Stimulated activated CD8-positive, alpha-beta memory T cell treated with anti-CD3 and anti-CD28 coated beads, Interleukin-4, amount 100 ng/mL, for 48 hours (primary cell): Measurements from ENCODE around the gene HEMK1.

Source experiments
- DNase-seq: peaks from one replicate; pipeline ENCODE4 v3.0.0-alpha.2; 2020

Gene HEMK1

DNA sequence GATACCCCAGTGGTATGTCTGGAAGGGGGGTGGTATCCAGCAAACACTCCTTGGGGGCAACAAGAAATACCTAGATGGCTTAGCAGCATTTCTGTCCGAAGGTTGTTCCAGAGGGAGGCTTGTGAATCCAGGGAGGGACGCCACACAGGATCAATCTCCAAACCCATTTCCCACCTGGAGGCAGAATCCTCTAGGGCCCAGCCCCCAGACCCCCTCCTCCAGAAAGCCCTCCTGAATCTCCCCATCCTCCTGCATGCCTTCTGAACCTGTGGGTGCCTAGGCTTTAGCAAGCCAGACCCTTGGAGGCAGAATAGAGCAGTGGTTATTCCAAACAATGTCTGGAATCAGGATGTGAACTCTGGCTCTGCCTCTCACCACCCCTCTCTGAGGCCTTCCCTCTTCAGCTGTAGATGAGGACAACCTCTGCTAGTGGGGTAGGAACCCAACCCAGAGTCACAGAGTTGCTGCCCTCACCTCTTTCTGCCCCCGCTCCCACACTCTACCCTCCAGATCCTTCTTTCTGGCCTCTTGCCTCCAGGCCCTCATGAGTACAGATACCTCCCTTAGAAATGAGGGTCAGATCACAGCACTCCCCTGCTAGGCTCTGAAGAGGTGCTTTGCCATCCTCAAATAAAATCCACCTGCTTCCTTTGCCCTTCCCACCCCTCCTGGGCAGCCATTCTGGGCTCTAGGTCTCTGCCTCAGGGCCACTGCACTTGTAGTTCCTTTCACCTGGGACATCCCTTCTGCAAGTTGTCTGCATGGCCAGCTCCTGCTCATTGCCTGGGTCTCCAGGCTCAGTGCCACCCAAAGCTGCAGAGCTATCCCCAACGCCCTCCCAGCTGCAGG is 34.2 kb downstream of the HEMK1 start:
- peak; percentile 65 for DNase-seq

DNA sequence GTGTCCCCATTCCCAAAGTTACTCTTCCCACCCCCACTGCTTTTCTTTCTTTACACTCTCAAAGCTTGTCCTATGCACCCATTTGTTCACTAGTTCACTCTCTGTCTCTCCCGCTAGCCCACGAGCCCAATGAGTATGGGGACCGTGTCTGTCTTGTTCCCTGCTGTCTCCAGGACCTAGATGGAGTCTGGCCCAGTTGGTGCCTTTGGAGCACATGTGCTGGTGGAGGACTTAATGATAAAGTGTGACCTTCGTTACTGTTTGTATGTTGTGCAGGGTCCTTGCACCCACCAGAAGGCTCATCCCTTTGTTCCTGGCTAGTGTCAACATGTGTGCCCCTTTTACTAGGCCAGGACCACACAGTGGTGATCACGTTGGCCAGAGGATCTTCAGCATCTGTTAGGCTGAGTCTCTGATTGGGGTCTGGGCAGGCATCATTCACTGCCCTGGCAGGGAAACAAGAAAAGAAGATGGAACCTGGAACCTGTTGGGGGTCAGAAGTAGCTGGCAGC is 34.8 kb downstream of the HEMK1 start:
- DNase-seq: peak; percentile 56

DNA sequence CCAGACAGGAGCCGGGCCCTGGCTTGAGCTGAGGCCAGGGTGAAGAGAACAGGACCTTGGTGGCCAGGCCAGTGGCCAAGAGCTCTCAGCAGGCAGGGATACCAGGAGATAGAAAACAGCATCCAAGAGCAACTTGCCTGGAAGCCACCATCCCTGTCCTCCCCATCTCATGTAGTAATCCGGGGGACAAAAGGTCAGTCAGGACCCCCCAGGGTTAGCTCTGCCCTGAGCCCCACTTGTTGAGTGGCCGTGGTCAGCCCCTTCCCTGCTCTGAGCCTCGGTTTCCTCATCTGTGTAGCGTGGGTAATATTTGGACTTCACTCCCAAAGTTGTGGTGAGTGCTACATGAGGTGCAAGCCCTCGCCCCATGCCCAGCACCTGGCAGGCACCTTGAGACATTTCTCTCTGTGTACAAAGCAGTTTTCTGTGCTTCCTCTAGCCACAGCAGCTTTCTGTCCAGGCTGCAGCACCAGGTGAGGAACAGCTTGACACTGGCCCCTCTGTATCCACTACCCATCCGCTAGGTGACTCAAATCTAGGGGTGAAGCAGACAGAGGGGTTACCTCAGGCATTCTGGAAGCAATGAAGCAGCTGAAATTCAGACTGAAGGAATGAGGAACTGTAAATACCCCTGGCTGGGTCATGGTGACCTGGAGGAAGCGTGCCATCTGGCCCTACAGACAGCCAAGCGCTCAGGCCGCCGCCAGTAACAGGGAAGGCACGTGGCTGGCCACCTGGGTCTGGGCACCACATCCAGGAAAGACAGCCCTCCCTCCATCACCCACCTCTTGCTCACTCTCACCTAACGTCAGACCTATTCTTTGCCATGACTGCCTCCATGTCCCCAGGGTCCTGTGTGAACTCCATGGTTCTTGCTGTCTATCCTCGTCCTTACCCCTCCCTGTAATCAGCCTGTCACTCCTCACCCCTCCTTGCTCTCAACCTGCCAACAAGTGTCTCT is 35.6 kb downstream of the HEMK1 start:
- peak; percentile 62 for DNase-seq

DNA sequence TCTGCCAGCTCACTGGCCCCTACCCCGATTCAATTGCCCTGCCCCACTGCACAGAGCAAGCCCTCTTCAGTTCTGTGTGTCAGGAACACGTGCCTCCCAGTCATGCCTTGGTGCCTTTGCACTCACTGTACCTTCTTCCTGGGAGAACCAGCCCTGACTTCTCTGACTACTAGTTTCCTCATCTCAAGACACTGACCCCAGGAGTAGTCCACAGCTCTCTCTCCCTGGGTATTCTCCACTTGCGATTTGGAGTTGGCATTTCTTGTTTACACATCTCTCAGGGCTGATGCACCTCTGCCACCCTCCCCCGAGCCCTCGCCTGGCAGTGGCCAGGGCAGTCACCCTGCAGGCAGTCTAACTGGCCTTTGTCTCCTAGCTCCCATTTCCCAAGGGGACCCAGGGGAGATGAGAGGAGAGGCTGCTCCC is 36.6 kb downstream of the HEMK1 start:
- DNase-seq: peak; percentile 58

DNA sequence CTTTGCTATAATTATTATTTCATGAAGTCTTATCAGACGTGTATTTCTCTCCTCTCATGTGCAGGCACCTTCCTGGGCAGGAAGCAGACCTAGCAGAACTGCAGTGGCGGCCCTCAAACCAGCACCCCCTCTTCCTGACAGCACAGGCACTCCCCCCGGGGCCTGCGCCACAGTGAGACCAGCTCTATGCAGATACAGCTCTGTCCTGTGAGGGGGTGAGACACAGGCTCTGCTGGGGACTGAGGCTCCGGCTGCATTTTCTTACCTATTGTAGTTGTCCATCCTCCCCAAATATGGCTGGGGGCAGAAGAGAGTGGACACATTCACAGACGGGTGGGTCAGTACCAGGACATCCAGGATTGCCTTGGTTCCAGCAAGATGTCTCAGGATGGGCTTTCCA is 37.3 kb downstream of the HEMK1 start:
- peak; percentile 65 for DNase-seq

DNA sequence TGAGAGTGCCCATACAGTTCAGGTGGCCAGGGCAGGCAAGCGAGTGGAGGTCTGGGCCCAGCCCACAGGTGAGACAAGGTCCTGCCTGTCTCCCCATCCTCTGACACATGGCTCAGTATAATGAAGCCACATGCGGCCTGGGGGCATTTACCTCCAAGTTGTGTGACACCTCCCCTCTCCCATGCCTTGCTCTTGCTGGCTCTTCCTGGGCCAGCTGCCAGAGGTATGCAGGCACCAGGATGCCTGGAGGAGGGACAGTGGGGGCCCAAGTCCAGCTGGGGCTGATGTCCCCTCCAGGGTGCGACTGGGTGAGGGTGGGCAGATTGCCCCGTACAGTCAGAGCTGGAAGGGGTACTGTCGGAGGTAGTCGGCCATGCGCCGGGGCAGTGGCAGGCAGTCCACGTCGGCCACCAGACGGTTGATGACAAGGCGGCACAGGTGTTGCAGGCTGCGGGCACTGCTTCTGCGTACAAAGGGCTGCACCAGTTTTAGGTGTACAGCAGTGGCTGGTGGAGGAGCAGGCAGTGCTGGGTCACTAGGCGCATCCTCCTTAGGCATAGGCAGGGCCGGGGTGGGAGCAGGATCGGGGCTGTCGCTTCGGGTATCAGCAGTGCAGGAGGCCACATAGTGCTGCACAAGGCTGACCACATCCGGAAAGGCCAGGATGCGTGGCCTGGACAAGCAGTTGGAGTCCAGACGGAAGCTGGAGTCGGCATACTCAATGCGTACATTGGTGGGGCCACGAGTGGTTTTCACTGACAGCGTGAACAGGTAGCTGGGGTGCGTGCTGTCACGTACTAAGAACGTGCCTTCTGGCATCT is 38.2 kb downstream of the HEMK1 start:
- DNase-seq: peak; percentile 69

DNA sequence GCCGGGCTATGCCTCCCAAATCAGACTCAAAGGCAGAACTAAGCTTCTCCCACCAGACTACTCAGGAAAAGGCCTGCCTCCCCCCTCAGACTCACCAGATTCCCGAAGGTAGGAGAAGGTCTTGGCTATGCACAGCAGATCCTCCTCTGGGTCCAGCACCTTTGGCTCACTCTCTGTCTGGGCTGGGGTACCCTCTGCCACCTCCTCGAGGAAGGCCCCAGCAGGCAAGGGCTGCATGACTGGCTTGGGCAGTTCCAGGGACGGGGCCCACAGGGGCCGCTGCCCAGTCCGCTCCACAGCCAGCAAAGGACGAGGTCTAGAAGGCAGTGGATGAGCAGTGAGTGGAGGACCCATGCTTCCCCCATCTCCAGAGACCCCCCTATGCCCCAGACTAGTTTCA is 39.0 kb downstream of the HEMK1 start:
- DNase-seq: peak; percentile 54

DNA sequence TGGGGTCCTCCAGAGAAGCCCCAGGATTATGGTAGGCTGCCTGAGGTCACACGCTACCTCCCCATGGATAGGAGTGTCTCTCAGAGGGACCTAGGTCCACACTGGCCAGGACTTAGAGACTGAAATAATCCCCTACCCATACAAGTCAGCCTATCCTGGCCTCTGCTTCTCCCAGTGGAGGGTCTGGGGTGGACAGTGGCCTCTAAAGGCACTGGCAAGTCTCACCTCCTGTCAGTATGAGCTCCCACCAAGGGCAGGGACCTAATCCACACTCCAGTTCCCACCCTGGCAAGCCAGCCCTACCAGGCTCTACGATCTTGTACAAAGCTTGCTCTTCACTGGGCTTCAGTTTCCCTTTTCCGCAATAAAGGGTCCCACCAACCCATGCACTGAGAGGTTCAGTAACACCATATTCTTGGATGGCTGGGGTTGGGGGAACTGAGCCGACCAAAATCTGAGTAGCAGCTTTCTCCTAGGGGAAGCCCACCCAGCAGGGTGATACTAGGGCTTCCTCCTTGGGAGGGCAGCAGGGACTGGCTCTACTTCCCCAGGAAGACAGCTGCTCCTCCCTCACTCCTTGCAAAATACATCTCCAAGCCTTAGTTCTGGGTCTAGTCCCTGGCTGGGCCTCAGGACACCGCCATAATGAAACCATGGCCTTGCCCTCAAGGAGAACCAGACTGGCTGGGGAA is 39.9 kb downstream of the HEMK1 start:
- DNase-seq: peak; percentile 50

DNA sequence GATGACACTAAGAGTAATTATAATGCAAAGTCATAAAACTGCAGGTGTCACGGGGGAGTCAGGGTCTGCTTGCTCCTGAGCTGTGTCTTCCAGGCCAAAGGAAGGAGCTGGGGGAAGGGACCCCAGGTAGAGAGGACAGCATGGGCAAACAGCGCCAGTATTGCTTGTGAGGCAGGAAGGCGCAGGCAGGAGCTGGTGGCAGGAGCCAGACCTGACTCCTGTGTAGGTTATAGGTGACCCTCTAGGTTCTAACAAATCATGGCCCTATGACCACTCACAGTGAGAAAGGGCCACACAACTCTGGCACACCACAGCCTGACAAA is 40.4 kb downstream of the HEMK1 start:
- DNase-seq: peak; percentile 51

DNA sequence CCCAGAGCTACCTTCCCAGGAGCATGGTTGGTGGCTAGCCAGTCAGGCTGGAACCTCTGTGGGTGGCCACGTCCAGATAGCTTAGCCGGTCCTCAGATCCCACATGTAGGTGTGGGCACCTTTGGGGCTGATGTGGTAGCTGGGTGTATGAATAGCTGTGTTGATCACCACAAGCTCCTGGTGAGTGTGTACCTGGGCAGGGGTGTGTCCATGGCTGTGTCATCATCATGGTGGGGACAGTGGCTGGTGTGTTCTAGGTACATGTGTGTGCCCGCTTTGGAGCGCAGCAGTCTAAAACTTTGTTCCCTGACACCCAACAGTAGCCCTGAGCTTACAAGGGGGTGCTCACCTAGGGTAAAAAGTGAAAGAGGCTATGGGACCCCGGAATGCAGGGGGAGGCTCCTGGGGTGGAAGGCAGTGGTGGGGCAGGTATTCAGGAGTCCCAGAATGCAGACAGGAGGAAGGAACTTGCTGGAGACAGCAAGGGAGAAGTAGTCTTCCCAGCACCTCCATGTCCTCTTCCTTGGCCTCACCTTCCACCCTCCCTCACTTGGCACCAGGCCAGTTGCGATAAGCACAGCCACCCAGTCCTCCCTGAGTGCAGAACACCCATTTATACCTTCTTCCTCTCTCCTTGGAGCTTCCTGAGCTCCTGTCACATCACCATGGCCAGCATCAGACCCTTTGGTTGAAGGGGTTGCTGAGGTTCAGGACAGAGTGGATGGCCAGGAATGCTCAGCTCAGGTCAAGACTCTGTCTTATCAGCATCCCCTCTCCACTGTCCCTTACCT is 41.1 kb downstream of the HEMK1 start:
- peak; percentile 69 for DNase-seq

DNA sequence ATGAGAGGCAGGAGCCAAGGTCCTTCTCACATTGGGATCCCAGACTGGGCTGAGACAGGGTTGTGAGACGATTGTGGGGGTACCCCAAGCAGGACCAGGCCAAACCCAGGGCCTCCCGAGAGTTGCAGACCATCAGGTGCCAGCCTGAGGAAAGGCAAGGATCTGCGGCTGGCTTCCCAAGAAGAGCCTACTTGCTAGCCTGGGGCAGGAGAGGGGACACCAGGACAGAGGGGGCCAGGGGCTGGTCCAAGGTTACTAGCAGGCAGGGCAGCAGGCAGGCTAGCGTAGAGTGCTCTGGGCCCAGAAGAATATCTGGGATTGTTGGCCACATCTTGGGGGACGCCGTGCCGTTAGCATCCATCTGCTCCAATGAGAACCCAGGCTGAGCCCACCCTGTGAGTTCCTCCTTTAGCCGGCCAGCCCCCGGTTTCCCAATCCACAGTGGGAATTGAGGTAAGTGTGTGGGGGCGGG is 41.7 kb downstream of the HEMK1 start:
- DNase-seq: no peak

DNA sequence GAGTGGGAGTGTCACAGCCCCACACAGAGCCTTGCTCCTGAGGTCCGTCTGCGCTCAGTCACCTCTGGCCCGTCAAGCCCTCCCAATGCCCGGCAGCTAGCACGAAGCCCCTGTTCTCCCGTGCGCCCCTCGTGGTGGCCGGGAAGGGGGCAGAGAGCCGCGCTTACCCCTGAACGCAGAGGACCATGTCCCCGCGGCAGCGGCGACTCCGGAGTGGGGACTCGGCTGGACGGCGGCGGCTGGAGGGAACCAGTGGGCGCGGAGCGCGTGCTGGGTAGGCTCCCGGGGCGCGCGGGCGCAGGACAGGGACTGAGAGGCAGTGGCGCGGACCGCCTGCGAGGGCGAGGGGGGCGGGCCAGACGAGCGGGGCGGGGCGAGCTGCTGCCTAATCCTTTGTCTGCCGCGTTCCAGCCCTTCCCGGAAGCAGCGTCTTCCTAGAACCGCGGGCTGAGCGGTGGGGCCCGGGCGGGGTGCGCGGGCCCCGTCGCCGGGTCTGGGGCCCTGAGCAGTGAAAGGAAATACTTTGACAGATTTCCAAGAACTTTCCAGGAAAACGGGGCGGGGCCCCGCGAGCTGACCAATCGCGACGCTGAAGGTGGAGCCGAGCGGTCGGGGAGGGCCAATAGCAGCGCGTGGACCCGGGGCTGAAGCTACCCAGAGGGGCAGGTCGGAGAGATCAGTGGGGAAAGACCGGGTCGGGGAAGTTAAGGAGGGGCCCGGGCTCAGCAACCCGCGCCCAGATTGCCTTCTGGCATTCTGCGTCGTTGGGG is 42.3 kb downstream of the HEMK1 start, which contains the start of gene CISH:
CISH (minus strand) TSS at position 311 of the 770 bp plus-strand sequence; CDS start at position 187, 124 bp downstream.
- peak; percentile 98 for DNase-seq

DNA sequence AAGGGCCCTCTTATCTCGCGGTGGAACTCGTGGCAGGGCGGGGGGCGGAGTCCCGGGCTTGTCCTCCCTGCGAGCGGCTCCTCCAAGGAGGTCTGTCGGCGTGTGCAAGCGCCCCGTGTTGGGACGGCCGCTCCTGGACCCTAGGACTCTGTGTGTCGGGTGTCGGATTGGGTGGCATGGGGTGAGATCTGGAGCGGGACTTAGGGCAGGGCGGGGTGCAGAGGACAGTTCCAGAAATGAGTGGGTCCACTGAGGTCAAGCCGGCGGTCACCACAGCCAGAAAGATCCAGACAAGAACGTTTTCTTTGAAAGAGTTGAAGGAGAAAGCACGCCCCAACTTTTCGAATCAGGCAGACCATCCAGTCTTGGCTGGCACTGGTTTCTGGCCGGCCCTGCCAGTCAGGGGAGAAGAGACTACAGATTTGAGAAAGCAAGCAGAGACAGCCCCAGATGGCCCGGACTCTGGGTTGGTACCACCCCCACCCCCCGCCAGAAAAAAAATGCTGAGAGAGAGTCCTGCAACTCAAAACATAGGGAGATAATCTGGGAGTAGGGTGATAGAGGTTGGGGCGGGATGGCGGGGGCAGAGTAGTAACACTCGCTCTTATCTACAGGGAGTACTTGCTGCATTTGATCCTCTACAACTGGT is 43.0 kb downstream of the HEMK1 start:
- no peak for DNase-seq

DNA sequence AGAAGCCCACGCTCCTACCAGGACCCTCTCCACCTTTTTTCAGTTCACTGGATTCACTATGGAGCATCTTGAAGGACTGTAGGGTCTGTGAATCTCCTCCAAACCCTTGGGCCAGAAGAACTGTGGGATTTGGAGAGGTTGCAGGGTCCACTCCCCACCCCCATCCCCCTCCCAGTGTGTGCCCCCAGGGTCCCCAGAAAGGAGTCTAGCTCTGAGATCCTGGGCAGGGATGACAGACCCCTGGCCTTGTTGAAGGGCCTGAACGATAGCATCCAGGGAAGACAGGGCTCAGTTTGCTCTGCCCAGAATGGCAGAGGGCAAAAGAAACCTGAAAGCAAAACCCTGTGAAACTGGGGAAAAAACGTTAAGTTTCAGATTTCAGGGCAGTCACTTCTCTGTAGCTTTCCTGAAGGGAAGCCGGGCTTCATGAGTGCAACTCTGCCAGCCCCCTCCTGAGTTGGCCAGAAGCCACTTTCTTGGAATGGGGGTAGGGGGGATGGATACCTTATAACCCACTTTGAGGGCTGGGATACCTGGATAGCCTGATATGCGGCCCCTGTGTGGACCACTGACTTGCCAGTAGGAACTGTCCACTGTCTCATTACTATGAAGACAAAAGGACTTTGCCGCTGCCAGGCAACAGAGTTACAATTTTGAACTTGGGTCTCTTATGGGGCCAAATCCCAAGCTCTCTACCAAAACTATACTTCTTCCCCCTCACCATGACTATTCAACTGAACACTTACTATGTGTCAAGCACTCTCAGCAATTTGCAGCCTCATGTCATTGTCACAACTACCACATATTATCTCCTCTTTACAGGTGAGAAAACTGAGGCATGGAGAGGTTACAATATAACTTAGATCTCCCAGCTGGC is 43.9 kb downstream of the HEMK1 start:
- DNase-seq: peak; percentile 52

DNA sequence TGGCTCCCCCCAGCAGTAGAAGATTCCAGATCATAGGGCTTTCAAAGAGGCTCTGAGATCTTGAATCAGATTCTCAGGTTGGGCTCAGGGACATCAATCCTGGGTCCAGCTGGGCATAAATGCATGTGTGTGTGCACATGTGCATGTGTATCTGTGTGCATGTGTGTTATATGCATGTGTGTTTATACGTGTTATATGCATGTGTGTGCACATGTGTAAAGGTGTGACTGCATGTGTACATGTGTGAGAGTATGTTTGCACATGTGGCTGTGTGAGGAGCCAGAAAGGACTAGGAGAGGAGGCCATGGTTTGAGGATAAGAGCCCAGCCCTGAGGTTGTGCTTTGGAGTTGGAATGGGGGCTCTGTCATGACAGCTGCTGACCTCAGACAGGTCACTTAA is 45.9 kb downstream of the HEMK1 start:
- DNase-seq: no peak

DNA sequence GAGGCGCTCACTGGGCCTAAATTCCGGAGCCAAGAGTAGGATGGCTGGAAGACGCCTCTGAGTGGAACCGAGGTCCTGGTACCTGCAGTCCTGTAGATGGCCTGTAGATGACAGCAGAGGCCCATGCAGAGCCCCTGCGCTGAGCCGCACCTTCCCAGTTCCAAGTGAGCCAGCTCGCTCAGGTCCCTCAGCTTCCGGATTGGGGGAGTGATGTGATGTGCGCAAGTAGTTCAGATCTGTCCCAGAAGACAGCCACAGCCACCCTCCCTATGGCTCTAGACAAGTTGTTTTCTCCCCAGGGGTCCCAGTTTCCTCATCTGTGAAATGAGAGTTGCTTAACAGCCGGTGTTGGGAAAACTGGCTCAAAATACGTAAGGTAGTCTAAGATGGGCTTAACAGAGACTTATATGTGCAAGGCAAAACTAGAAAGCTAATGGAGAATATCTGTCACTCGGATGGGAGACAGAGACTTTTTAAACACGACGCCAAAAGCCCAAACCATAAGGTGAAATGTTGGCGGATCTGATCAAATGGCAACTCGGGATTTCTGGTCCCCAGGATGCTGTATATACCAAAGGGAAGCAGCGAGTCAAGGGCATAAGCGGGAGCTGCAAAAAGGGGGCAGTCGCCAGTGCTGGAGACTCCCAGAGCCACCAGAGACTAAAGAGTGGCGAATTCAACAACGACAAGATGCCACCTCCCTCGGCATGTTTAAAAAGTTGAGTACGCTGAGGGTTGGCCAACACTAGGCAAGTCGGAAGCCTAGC is 46.9 kb downstream of the HEMK1 start:
- DNase-seq: peak; percentile 89

DNA sequence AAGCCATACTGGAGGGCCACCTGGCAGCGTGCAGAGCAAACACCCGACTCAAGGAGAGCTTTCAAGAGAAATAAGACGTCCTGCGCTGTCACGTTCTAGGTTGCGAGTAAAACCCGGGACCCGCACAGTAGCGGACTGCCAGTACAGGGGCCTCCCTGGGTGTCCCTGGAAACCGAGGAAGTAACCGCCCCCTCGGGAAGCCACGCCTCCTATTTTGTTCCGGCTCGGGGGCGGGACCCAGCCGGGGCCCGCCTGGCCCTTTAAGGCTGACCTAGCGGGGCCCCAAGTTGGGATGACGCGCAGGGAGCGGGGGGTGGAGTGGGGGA is 47.4 kb downstream of the HEMK1 start:
- DNase-seq: peak; percentile 99
